Measurements from ENCODE around the gene SLC39A11. TPM values are rescaled to one million over a fixed set of nuclear protein-coding genes. Genes with fewer than 3 reads are reported as not detected.

Gene SLC39A11
- total RNA-seq, 1 donor, result 15.8 TPM

DNA sequence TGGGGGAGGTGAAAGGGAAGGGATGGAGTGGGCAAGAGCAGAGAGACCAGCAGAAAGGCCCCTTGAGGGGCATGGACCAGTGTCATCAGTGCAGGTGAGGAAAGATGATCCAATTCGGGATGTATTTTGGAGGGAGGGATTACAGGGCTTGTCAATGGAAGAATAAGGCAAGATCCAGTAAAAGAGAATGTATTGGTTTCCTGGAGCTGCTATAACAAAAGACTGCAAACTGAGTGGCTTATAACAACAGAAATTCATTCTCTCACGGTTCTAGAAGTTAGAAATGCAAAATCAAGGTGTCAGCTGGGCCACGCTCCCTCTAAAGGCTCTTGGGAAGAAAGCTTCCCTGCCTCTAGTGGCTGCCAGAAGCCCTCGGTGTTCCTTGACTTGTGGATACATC is 41.7 kb downstream of the SLC39A11 start:
- H3K4me3 ChIP-seq (ENCODE audit: low read depth, low read length), result no peak overlapping the region
- TF ChIP-seq, protein P1, sequence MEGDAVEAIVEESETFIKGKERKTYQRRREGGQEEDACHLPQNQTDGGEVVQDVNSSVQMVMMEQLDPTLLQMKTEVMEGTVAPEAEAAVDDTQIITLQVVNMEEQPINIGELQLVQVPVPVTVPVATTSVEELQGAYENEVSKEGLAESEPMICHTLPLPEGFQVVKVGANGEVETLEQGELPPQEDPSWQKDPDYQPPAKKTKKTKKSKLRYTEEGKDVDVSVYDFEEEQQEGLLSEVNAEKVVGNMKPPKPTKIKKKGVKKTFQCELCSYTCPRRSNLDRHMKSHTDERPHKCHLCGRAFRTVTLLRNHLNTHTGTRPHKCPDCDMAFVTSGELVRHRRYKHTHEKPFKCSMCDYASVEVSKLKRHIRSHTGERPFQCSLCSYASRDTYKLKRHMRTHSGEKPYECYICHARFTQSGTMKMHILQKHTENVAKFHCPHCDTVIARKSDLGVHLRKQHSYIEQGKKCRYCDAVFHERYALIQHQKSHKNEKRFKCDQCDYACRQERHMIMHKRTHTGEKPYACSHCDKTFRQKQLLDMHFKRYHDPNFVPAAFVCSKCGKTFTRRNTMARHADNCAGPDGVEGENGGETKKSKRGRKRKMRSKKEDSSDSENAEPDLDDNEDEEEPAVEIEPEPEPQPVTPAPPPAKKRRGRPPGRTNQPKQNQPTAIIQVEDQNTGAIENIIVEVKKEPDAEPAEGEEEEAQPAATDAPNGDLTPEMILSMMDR (IDR thresholded peaks at IDR 0.05; ENCODE audit: insufficient read depth, low read length), result no peak
- DNase-seq (ENCODE audit: low read depth), result no peak

DNA sequence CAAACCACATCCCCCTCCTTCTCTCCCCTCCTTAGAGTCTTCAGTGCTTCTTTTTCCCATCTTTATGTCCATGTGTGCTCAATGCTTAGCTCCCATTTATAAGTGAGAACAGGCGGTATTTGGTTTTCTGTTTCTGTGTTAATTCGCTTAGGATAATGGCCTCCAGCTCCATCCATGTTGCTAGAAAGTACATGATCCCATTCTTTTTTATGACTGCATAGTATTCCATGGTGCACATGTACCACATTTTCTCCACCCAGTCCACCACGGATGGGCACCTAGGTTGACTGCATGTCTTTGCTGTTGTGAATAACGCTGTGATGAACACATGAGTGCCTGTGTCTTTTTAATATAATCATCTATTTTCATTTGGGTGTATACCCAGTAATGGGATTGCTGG is 44.3 kb downstream of the SLC39A11 start:
- TF ChIP-seq, protein P1 (IDR thresholded peaks at IDR 0.05; ENCODE audit: insufficient read depth, low read length), result no peak
- no peak overlapping the region for H3K4me3 ChIP-seq (ENCODE audit: low read depth, low read length)
- no peak for DNase-seq (ENCODE audit: low read depth)

DNA sequence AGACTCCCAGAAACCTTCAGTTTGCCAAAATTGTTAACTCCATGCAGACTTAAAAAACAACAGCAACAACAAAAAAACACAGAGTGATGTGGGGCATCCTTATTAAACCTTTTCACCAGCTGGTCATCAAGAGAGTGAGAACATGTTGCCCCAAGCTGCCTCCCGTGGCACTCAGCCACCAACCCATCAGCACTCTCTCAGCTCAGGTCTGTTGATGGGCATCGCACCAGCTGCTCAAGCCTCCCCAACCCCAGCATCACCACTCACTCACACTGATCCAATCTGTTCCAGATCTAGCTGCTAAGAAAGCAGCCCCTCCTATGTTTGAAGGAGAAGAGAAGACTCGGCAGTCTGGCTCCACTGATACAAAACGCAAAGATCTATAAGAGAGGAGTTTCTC is 46.8 kb downstream of the SLC39A11 start:
- TF ChIP-seq, protein P1 (IDR thresholded peaks at IDR 0.05; ENCODE audit: insufficient read depth, low read length), result no peak
- H3K4me3 ChIP-seq (ENCODE audit: low read depth, low read length), result no peak overlapping the region
- DNase-seq (ENCODE audit: low read depth), result no peak

DNA sequence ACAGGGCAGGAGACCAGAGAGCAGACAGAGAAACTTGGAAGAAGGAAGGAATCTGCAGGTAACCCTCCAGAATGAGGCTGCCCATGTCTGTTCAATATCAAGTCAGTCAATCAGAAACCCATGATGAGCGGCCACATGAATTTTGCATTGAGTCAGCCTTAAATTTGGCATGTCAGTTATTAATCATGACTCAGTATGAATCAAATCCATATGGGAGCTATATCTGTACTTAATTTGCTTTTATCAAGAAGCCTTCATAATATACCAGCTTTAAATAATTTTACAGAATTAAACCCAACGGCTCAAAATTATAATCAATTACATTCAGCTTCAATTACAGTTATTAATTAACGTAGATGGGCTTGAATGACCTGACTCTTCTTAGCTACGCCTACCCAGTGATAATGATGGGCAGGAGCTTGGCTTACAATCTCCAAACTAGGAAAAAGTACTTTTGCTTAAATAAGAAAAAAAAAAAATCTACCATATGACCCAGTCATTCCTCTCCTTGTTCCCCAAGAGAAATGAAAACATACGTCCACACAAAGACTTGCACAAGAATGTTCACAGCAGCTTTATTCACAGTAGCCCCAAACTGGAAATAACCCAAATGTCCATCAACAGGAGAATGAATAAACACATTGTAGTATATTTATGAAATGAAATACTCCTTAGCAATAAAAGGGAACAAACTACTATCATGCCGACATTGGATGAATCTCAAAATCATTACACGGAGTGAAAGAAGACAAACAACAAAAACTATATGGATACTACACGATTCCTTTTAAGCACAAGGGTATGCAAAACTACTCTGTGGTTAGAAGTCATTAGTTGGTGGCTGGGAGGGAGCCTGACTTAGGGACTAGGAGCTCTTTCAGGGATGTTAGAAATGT is 48.6 kb downstream of the SLC39A11 start:
- peak; percentile 79 for DNase-seq (ENCODE audit: low read depth)
- TF ChIP-seq, protein P1 (IDR thresholded peaks at IDR 0.05; ENCODE audit: insufficient read depth, low read length), result no peak
- no peak overlapping the region for H3K4me3 ChIP-seq (ENCODE audit: low read depth, low read length)

DNA sequence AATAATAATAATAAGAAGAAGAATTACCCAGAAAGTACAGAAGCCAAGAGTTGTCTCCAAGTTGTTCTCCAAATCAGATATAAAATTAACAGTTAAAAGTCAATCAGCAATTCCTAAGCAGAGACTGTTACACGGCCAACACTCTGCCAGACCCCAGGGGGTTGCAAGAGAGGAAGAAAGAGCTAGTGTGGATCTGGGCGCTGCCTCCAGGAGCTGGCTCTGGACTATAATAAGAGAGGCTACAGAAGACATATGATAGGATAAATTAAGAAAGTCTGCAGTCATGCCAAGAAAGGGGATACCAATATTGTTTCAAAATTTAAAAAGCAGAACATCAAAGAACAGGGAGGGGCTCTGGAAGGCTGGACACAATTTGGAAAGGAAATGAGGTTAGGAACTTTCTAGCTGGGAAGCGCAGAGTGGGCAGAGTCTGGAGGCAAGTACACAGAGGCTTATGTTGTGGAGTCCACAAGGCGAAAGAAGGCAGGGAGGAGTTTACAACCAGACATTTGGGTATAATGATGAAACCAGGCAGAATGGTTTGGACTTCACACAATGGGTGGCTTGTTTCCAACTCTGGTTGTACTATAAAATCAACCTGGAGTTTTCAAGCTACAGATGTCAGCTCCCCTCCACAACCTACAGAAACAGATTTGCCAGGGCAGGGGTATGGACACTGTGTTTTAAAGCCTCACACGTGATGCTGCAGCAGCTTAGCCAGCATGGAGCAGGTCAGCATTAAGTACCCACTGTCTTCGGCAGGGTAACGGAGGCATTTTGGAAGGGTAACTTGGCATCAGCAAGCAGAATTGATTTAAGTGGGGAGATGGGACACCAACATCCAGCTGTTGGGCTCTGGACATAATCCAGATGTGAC is 49.4 kb downstream of the SLC39A11 start:
- no peak overlapping the region for H3K4me3 ChIP-seq (ENCODE audit: low read depth, low read length)
- DNase-seq (ENCODE audit: low read depth), result peak; percentile 80
- TF ChIP-seq, protein P1 (IDR thresholded peaks at IDR 0.05; ENCODE audit: insufficient read depth, low read length), result no peak

DNA sequence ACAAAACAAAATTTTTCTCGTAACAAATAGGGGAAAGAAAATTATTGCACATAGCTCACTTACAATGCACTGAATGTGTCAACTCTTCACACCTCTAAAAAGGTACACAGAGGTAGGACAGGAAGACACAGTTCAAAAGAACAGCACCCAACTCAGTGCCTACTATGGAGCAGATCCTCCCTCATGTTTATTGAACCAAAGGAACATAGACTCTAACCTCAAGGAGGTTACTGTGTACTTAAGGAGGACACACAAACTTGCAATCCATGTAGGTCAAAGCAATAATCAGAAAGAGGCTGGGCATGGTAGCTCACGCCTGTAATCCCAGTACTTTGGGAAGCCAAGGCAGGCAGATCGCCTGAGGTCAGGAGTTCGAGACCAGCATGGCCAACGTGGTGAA is 50.3 kb downstream of the SLC39A11 start:
- H3K4me3 ChIP-seq (ENCODE audit: low read depth, low read length), result no peak overlapping the region
- no peak for DNase-seq (ENCODE audit: low read depth)
- TF ChIP-seq, protein P1 (IDR thresholded peaks at IDR 0.05; ENCODE audit: insufficient read depth, low read length), result no peak

Measured in fibroblast of the aortic adventitia (primary cell).